Measurements from ENCODE around the gene FAM13C.

FAM13C gene

DNA sequence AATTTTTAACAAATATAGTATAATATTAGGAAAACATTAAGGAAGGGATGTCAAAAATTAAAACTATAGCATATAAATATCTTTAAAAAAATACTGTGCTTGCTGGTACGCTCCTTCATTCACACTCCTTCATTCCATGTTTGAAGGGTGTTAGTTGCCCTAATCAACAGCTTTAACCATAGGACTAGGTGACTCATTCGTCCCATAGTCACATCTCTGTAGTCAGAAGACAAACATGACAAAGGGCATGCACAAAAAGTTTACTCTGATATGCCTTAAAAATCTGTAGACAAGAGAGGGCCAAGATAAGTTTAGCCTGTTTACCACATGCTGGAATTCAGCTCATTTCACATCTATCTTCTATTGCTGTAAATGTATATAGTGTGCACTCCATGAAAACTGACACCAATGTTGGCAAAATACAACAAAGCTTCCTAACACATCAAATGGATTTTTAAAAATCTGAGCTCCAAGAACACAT lies 646 bp downstream of the FAM13C start:
- no peak for DNase-seq (ENCODE audit: low spot score)

DNA sequence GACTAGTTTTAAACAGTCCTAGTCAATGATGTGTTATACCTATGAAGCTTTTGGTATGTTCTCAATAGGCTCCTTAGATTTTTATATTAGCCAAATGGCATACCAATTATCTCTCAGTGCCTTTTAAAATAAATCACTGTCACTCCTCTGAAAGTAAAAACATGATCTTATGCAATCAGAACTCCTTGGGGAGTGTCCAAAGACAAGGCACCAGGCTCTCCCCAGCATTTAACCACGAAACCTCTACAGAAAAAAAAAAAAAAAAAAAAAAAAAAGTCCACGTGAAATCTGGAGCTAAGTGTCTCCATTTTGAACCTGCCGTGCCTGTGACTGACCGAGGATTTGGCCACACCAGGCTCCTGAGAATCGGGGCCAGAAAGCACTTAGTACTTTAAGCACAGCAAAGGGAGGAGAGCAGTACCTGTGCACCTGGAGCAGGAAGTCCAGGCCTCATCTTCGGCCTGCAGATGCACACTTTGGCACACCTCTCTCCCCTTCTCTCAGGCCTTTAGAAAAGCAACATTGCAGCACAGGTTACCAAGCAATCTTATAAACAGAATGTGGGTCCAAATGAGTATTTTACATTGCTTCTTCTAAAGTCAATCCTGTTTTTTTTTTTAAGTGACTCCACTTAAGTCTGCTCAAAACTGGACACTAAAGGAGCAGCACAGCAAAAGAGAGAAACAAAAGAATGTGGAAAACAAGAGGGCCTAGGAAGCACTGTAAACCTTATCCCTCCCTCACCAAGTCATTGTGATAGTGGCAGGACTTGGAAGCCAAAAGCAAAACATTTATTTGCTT lies 1.5 kb downstream of the FAM13C start:
- DNase-seq (ENCODE audit: low spot score): no peak

DNA sequence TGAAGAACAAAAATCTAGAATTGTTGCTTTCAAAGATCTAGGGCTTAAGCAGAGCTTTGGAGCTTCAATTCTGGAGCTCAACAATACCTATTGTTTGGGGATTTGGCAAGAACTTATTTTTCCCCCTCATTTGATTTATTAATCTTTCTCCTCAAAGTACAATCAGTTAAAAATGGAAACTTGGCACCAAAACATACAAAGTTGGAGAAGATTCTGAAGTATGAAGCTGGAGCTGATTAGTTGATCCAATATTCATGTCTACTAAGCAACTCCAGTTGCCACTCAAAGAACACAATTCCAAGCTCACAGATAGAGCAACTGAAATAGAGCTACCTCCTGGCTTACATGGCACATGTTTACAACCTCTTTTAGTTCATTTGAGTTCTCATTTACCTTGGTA lies 3.8 kb downstream of the FAM13C start:
- DNase-seq (ENCODE audit: low spot score): no peak

DNA sequence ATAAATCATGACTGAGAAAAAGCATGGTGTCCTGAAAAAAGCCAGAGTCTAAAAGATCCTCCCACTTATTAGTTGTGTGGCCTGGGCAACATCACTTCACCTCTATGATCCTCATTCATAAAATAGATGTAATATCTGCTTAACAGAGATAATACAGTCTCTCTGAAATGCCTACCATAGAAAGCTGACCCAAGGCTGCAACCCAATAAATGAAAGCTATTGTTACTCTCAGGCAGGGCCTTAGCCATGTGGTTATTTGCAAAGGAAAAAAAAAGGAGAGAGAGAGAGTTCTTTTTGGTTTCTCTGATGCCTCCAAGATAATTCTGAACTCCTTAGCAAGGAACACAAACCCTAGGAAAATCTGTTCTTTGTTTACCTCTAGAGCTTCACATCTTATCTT lies 7.9 kb downstream of the FAM13C start:
- DNase-seq (ENCODE audit: low spot score): no peak

DNA sequence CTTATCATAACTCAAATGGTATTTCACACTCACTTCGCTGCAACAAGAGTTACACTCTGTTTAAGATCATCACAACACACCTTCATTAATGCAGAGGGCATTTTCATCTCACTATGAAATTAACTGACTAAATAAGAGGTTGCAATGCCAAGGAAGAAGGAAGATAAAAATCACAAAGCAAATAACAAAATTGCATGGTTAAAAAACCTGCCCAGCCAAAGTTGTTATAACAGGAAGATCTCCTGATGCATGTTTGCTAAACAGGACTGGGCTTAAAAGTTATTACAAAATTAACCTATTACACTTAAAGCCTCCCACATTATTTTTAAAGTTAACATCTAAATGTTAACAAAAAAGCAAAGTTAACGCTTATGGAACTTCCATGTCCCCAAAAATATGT lies 11.8 kb downstream of the FAM13C start:
- DNase-seq (ENCODE audit: low spot score): no peak

DNA sequence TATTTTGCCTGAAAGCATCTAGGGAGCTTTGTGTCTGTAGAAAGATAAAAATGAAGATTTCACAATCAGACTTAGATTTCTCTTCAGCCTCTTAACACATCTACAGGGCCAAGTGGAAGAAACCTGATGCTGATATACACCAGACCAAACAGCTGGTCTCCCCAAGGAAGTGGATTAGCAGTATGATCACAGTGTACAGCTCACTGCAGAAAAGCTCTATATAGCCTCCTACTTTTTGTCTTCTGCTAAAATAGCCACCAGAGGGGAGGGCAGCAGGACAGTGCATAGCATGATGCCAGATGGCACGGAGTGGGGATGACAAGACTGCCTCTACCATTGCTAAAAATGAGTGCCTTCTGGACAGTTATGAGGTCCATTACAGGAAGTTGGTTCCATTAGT lies 16.0 kb downstream of the FAM13C start:
- DNase-seq (ENCODE audit: low spot score): no peak

DNA sequence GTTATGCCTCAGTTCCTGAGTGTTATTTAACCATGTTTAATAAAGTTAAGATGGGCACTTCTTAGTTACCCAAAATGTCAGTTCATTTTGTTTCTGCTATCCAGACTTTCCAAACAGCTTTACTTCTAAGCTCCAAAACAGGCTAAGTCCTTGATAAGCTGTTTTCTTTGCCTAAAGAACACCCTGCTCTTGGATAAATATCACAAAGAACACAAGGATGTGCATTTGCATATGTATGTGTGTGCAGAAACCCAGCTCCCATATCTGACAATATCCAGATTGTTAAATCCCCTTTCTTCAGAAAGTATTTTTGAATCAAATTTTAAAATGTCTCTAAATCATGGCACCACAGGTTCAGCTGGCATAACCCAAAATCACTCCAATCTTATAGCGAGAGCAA lies 19.6 kb downstream of the FAM13C start:
- no peak for DNase-seq (ENCODE audit: low spot score)

DNA sequence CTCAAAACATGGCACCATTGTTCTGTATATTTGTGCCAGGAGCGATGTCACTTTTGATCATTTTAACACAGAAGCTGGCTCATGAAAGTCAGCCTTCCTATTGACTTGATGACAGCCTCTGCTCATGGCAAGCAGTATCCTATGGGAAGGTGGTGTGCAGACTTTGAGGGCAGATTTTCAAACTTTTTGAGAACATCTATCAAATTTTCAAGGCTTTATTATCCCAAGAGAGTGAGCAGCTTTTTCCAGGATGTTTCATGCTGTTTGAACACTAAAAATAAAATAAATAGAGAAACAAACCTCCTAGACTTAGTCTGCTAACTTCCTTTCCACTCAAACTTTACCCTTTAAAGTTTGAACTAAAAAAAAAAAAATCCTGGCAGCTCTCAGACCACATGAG lies 20.3 kb downstream of the FAM13C start:
- DNase-seq (ENCODE audit: low spot score): no peak

DNA sequence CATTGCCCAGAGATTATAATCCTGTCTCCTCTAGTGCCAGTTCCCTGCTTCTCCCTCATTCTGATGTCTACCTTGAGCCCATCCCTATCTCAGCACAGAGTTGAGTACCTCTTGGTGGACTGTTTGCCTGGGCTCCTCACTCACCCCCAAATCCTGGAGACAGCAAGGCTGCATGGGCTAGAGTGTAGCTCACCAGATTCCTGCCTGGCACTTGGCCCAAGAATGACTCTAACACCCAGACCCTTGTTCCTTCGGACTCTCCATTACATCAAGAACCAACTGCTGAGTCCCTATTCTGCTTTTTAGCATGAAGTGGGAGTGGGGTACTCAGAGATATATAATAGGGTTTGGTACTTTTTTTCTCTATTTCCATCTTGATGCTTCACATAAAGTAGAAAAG lies 22.1 kb downstream of the FAM13C start:
- DNase-seq (ENCODE audit: low spot score): no peak

DNA sequence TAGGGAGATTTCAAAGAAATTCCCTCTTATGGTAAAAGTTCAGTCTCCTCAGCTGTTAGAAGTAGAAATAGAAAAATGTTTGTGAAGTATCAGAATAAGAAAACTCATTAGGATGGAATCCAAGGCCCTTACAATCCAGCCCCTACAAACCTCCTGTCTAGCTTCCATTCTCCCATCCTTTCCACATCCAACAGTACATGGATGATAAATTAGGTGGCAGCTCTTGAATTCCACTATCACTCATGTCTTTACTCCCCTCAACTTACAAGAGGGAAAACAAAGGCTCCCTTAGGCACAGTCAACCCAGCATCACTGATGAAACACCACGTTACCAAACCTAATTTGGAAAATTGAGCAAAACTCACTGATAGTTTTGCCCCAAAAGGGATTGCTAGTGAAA lies 23.0 kb downstream of the FAM13C start:
- no peak for DNase-seq (ENCODE audit: low spot score)

DNA sequence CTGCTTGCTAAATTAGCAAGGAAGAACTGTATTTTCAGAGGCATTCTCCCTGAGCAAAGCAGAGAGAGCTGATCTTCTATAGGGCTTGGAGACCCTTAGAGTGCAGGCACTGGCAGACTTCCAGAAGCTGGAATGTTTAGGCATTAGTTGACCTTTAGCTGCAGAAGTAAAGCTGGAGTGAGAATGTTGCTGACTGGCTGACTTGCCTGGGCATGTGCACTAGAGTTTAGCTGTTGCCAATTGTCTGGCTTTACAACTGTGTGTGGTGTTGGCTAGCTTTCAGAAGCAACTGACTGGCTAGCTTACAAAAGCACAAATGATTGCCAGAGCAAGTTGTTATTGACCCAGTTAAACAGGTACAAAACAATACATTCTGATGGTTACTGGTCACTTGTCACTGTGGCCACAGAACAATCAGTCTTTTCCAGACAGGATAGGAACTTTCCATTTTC lies 25.1 kb downstream of the FAM13C start:
- no peak for DNase-seq (ENCODE audit: low spot score)

DNA sequence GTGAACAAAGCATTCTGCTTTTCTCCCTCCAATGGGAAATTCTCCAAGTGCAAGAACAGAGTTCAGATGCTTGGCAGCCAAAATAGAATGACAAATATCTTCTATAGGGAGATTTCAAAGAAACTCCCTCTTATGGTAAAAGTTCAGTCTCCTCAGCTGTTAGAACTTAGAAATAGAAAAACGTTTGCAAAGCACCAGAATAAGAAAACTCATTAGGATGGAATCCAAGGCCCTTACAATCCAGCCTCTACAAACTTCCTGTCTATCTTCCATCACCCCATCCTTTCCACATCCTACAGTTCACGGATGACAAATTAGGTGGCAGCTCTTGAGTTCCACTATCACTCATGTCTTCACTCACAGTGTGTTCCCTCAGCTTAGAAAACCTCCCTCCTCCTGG lies 25.7 kb downstream of the FAM13C start:
- no peak for DNase-seq (ENCODE audit: low spot score)

DNA sequence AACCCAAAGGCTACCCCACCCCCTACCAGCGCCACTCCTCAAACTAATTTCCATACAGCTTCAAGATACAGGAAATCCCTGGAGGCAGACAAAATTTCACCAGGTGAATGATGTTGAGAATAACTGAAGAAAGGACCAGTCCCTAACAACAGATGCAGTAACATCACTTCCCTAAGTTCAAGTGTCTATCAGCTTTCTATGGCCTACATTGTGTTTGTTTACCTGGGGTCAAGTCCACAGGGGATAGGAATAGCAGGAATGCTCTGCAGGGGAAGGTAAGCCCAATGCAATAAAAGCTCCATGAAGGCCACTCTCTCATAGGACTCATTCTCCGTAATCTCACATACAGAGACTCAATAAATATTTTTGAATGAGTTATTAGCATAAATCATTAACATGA lies 26.9 kb downstream of the FAM13C start:
- DNase-seq (ENCODE audit: low spot score): no peak

DNA sequence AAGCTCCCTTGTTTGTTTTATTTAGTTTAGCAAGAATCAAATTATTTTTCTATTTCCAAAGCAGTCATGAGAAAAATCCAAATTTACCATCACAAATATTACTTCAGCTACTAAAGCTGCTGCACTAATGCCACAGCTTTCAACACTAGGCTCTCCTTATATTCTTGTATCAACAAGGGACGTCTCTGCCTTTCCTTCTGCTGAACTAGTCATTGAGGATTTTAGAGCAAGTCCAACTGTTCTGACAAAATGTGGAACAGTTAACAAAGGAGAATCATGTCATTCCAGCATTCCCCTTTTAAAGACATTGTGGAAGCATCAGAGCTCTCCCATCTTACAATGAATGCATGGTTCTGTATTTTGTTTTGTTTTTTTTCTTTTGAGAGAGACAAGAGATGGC lies 28.6 kb downstream of the FAM13C start:
- DNase-seq (ENCODE audit: low spot score): no peak

DNA sequence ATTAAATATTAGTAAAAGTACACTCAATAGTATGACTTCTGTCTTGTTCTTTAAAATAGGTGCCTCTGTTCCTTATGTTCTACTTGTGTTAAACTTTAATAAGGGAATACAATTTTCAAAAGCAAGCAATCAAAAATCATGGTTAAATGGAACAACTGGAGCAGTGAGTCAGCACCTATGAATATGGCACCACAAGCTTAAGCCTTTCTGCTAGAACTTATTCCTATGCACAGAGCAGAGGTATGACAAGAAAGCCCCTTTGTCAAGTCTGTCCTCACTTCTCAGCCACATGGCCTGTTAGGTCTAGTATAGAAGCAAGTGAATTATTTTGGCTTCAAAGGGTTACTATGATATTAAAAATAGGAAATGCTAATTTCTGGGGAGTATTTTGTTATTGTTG lies 29.8 kb downstream of the FAM13C start:
- no peak for DNase-seq (ENCODE audit: low spot score)

DNA sequence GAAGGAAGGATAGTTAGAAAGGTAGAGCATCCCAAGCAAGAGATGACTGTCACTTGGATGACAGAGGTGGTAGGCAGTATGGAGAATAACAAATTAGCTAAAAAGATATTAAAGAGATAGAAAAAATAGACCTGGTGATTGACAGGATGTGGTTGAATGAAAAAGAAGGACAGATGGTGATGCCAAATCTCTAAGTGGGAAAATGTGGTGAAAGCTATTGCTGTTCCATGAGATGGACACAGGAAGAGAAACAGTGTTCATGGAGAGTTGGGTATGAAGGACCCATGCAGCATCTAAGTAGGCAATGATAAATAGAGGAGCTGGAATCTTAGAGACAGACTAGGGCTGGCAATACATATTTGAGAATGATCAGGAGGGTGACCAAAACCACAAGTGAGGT lies 30.7 kb downstream of the FAM13C start:
- DNase-seq (ENCODE audit: low spot score): no peak

DNA sequence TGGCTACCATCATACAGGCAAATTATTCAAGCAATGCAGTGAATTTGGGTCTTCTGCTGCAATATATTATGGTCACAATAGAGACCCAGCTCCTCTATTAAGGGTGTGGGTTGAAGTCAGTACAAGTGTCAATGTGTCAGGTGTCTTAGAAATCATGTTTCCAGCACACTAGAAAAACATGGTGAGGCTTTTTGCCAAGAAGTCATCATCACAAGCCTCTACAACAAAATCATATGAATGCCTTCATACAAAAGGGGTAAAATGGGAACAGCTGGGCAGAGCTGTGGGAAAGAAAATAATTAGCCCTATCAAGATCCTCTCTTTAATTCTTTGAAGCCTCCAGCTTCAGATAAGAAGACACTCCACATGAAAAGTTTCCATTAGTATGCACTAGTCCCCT lies 37.2 kb downstream of the FAM13C start:
- DNase-seq (ENCODE audit: low spot score): no peak

DNA sequence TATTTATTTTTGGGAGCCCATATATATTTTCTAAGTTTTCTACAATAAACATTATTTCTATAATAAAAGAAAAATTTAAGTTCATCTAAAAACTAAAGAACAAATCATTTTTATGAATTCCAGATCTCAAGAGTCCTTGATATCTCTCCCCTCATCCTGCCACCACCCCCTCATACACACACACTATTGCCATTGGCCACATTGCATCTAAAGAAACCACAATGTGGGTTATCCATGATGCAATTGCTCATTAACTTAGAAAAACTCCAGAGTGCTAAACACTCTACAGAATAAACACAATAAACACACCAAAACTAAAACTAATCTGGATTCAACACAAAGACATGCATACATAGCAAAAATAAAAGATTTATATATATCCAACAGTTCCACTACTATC lies 37.8 kb downstream of the FAM13C start:
- DNase-seq (ENCODE audit: low spot score): no peak

DNA sequence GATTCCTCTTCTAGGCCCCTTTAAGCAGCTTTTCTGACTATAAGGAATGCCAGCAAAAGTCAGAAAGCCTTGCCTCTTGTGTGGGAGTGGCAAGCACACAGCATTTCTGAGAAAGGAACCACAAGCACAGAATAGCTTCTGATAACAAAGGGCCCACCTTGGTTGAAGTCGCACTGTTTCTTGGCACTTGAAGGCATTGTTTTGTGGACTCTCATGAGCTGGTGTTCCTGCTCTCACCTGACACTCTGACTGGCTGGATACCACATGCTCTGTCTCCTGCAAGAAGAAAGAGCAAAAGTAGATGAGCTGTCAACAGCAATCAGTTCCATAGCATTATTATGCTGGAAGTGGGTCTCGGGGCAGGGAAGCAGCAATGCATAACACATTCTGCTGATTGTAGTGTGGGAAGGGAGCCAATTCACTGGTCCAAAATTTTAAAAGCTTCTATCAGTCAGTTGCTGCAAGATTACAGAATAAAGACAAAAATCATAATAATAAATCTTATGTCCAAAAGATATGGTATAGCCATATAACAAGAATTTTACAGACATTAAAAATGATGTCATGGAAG lies 38.4 kb downstream of the FAM13C start:
- DNase-seq (ENCODE audit: low spot score): no peak

DNA sequence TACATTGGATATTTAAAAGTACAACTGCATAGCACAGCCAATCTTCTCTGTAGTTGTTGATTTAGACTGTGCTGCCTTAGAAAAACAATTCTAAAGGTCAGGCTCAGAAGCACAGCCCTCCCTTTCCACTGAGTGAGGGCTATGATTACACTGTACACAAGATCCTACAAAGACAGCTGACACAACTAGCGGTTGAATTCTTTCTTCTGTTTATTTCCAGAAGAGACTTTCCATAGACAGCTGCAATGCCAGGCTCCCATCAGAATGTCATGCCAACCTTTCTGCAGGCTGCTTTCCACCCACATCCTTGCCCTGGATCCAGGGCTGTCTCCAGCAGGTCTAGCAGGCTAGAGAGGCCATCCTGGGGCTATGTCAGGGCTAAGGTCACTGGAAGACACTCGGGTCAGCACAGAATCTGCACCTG lies 39.3 kb downstream of the FAM13C start:
- no peak for DNase-seq (ENCODE audit: low spot score)

DNA sequence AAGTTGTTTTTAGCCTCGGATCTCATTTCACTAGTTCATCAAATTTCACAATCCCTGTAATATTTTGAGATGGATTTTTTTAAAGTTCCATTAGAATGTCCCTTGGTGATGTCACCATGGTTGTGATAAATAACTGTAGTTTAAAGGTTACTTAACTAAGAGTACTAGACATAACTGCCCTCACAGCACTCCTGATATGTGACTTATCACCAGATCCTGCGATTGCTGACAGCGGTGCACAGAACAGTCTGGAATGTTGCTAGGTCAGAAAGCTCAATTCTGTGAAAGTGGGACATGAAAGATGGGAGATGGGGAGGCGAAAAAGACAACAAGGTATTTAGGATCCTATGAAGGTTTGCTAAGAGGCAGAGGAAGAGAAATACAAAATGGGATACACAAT lies 40.2 kb downstream of the FAM13C start:
- no peak for DNase-seq (ENCODE audit: low spot score)

DNA sequence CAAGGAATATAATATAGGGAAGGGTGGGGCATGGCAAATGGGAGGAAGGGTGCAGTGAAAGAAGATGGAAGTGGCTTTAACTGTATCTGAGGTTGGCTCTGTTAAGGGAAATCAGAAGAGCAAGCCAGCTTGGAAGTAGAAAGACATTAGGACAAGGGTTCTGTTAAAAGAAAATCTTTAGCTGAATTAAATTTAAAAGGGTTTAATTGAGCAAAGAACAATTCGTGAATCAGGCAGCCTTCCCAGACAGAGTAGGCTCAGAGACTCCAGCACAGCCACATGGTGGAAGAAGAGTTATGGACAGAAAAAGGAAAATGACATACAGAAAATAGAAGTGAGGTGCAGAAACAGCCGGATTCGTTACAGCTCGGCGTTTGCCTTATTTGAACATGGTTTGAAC lies 42.0 kb downstream of the FAM13C start:
- DNase-seq (ENCODE audit: low spot score): no peak

DNA sequence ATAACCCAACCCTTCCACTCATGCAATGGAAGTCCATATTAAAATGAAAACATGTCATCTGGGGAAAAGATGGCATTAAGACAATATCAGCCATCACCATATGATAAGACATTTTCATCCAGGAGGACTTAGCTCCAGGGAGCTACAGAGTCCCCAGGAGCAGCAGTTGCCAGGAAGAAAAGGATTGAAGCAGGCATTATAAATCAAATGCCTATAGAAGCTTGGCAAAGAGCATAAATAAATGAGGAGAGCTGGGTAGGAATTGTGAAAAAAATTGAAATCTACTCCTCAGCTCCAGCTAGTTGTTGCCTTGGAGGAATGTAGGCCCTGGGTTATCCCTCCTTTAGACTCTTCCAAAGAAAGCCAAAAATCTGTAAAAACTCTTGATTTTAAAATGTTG lies 42.5 kb downstream of the FAM13C start:
- DNase-seq (ENCODE audit: low spot score): no peak

DNA sequence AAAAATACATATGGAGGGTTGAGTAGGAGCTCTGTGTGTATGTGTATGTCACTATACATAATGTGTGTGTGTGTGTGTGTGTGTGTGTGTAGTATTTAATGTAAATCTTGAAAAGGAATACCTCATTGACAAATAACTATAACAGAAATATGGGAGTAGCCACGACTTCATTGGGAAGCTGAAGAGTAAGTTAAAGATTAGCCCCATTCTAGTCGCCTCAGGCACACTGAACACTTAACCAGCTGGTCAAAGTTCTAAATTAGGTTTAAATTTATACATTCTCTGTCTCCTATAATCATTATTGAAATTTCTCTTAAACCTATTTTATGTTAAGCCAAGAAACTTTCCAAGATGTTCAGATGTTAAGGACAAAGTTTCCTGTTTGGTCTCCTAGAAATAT lies 45.3 kb downstream of the FAM13C start:
- DNase-seq (ENCODE audit: low spot score): no peak

Data from hematopoietic multipotent progenitor cell treated with erythropoietin and hydrocortisone succinate and interleukin-3 and kit ligand, for 15 days (in vitro differentiated cells).